Smooth muscle cell of bladder (primary cell): ENCODE measurements around the gene ZCCHC14. TPM values are rescaled to one million over a fixed set of nuclear protein-coding genes. Genes with fewer than 3 reads are reported as not detected.

Experiments
- total RNA-seq: library from RNA; depleted of rRNA; stranded (reverse); fragments of >200 nt; gene quantifications from 2 replicates; pipeline ENCODE4 v1.2.3, GENCODE V29; 2014

The ZCCHC14 gene
- 5.1 and 11.0 TPM in 2 replicates for total RNA-seq

DNA sequence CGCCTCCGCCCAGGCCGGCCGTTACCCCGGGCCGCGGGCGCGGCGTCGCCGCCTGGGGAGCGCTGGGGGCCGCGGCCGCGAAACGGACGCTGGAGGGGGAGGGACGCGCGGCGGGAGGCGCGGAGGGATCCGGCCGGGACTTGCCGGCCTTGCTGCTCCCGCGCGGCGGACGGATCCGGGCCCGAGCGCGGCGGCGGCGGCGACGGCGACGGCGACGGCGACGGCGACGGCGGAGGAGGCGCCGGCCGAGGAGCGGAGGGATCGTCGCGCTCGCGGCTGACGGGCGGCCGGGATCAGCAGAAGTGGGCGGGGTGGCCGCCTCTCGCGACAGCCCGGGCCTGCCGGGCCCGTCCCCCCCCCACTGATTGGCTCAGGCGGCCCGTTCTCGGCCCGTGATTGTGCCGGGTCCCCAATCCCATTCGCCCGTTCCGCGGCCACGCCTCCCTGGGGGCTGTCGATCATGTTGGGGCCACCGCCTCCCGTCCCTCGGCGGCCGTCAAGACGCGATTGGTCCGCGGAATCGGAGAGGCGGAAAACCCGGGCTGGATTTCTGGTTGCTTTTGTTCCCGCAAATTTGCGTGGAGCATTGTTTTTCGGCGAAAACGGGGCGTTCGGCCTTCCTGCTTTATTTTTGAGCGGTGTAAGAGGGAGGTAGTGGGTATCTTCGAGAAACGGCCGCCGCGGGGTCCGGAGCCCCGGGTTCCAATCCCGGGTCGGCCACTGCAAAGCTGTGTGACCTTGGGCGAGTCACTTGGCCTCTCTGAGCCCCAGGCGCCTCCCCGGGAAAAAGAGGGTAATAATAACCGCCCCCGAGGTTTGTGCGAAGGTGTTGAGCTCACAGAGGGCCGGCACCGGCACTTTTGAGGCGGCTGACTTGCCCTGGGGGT is at the start of gene ZCCHC14:
Gene ZCCHC14 (minus strand): TSS at position 304 of the 887 bp plus-strand sequence. CDS start 786 bp downstream, outside the sequence.

DNA sequence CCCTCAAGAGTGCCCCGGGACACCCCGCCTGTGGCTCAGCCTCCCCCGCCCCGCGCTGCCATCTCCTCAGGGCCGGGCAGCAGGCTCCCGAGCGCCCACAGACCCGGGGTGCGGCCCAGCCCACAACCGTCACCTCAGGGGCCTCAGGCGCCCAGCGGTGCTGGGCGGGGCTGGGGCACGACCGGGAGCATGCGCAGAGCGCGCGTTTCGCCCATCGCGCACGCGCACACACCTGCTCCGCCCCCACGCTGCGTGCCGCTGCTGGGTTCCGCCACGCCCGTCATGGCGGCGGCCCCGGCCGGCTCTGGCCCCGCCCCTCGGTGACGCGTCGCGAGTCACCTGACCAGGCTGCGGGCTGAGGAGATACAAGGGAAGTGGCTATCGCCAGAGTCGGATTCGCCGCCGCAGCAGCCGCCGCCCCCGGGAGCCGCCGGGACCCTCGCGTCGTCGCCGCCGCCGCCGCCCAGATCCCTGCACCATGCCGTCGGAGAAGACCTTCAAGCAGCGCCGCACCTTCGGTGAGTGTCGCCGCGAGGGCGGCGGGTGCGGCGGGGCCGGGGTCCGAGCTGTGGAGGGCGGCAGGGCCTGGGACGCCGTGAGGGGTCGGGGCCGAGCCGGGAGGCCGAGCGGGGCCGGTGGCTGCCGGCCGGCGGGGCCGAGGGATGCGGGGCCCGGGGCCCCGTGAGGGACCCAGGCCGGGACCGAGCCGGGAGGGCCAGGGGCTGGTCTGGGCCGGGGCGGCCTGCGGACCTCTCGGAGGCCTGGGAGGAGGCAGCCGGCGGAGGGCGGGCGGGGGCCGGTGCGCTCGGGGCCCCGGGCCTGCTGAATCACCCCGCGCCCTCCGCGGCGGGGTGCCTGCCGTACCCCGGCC is 100.6 kb downstream of the ZCCHC14 start, which contains the start of gene MAP1LC3B:
Gene MAP1LC3B (plus strand): TSS at position 387 of the 871 bp plus-strand sequence. CDS start 92 bp downstream, at position 479.

DNA sequence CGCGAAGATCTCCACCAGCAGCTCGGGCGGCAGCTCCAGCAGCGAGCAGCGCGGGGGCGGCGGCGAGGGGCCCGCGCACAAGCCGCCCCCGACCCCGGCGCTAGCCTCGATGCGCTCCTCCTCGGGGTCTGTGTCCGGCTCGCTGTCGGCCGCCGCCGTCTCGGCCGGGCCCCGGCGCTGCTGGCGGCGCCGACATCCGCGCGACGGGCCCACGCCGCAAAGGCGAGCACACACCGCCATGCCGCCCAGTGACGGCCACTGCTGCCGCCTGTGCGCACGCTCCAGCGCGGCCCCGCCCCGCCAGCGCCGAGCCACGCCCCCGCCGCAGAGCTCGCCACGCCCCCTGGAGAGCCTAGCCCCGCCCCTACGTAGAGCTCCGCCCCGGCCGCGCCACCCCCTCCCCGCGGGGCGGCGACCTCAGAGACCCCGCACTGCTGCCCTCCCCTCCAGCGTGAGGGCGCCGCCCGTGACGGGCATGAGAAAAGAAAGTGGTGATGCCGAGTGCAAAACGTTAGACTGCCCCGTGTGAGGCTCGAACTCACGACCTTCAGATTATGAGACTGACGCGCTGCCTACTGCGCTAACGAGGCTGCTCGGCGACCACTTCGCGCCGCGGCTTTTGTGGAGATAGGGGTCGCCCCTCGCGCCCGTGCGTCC is 109.2 kb downstream of the ZCCHC14 start, which contains the start of gene FBXO31:
Gene FBXO31 (minus strand): TSS at position 272 of the 657 bp plus-strand sequence. CDS start 32 bp downstream, at position 240.

Other genes starting within 250 kb of the ZCCHC14 start
- gene C16orf95, start 175.6 kb downstream of the ZCCHC14 start, total RNA-seq, result 3.4 and 4.6 TPM in 2 replicates
- gene FBXO31, start 109.2 kb downstream of the ZCCHC14 start, total RNA-seq, result 21.6 and 33.7 TPM in 2 replicates
- gene MAP1LC3B, start 100.7 kb downstream of the ZCCHC14 start, total RNA-seq, result 18.9 and 28.2 TPM in 2 replicates
- gene JPH3, start 109.5 kb upstream of the ZCCHC14 start, total RNA-seq, result under 0.01 TPM in 1 of 2 replicates, not detected in the other